HG03196 (cell line): Measurements from ENCODE around the gene CST6.
"Not testable (repeated sequence)": the region's sequence is repeated elsewhere in the genome, so short reads cannot be mapped to it uniquely, and the experiment has no call there.

Experiments
- ATAC-seq: cut with Tn5 transposase; IDR thresholded peaks from one replicate; pipeline ENCODE4 v1.9.1; 2021; ENCODE audit not compliant: unreplicated experiment

The CST6 gene

GRCh38 chr11:66014804-66015453 lies 3.1 kb downstream of the CST6 start:
- no peak for ATAC-seq

GRCh38 chr11:66015454-66015881 lies 3.7 kb downstream of the CST6 start:
- ATAC-seq: no peak

GRCh38 chr11:66015936-66016792 lies 4.4 kb downstream of the CST6 start:
- ATAC-seq: no peak

- ATAC-seq: no peak
These were observed 5.0 kb downstream of the CST6 start for GRCh38 chr11:66016793-66017177.

GRCh38 chr11:66017321-66017720 lies 5.5 kb downstream of the CST6 start:
- ATAC-seq: no peak

- no peak for ATAC-seq
These were observed 8.4 kb downstream of the CST6 start for GRCh38 chr11:66020212-66020611.

GRCh38 chr11:66020618-66021357 lies 9.0 kb downstream of the CST6 start:
- no peak for ATAC-seq

GRCh38 chr11:66022401-66023185 lies 10.8 kb downstream of the CST6 start:
- ATAC-seq: no peak

GRCh38 chr11:66023186-66023440 lies 11.3 kb downstream of the CST6 start:
- ATAC-seq: not testable (repeated sequence)

- ATAC-seq: no peak
These were observed 14.3 kb downstream of the CST6 start, which contains the start of gene CATSPER1 for GRCh38 chr11:66026017-66026529. CATSPER1 (minus strand) TSS chr11:66026479; CDS start chr11:66026379, 100 bp downstream.

GRCh38 chr11:66032957-66033735 lies 21.3 kb downstream of the CST6 start:
- no peak for ATAC-seq

- no peak for ATAC-seq
These were observed 24.0 kb downstream of the CST6 start for GRCh38 chr11:66035653-66036333.

GRCh38 chr11:66036334-66036710 lies 24.5 kb downstream of the CST6 start:
- no peak for ATAC-seq

- ATAC-seq: no peak
These were observed 25.5 kb downstream of the CST6 start for GRCh38 chr11:66037327-66037726.

- no peak for ATAC-seq
These were observed 28.0 kb downstream of the CST6 start for GRCh38 chr11:66039765-66040164.

- ATAC-seq: no peak
These were observed 30.6 kb downstream of the CST6 start for GRCh38 chr11:66042227-66042995.

GRCh38 chr11:66042996-66043906 lies 31.4 kb downstream of the CST6 start:
- ATAC-seq: no peak

- ATAC-seq: no peak
These were observed 32.9 kb downstream of the CST6 start for GRCh38 chr11:66044757-66045156.
